ENCODE data around the gene WDR1.
A peak's percentile ranks its signal among the peaks of the same experiment; 100 is the strongest.

Gene WDR1

GRCh38 chr4:10116569-10117358, at the start of gene WDR1:
WDR1 (minus strand) TSS chr4:10116799; CDS start chr4:10116666, 133 bp downstream.
- peak; percentile 93 for DNase-seq (ENCODE audit: low spot score)

GRCh38 chr4:10164877-10165283, 48.3 kb upstream of the WDR1 start:
- no peak for DNase-seq (ENCODE audit: low spot score)

GRCh38 chr4:10163296-10163695, 46.7 kb upstream of the WDR1 start:
- no peak for DNase-seq (ENCODE audit: low spot score)

GRCh38 chr4:10162341-10163000, 45.9 kb upstream of the WDR1 start:
- DNase-seq (ENCODE audit: low spot score) = no peak

- DNase-seq (ENCODE audit: low spot score) = no peak
These were observed 45.2 kb upstream of the WDR1 start for GRCh38 chr4:10161840-10162239.

GRCh38 chr4:10161146-10161545, 44.5 kb upstream of the WDR1 start:
- no peak for DNase-seq (ENCODE audit: low spot score)

GRCh38 chr4:10160281-10160856, 43.8 kb upstream of the WDR1 start:
- DNase-seq (ENCODE audit: low spot score) = no peak

GRCh38 chr4:10159671-10160070, 43.1 kb upstream of the WDR1 start:
- no peak for DNase-seq (ENCODE audit: low spot score)

GRCh38 chr4:10158333-10158942, 41.8 kb upstream of the WDR1 start:
- DNase-seq (ENCODE audit: low spot score) = no peak

GRCh38 chr4:10157478-10158332, 41.1 kb upstream of the WDR1 start:
- DNase-seq (ENCODE audit: low spot score) = peak; percentile 63

GRCh38 chr4:10154241-10154640, 37.6 kb upstream of the WDR1 start:
- no peak for DNase-seq (ENCODE audit: low spot score)

GRCh38 chr4:10153161-10153560, 36.6 kb upstream of the WDR1 start:
- no peak for DNase-seq (ENCODE audit: low spot score)

GRCh38 chr4:10151182-10151581, 34.6 kb upstream of the WDR1 start:
- DNase-seq (ENCODE audit: low spot score) = no peak

GRCh38 chr4:10144966-10145365, 28.4 kb upstream of the WDR1 start:
- no peak for DNase-seq (ENCODE audit: low spot score)

- DNase-seq (ENCODE audit: low spot score) = no peak
These were observed 27.9 kb upstream of the WDR1 start for GRCh38 chr4:10144479-10144878.

GRCh38 chr4:10143171-10143570, 26.6 kb upstream of the WDR1 start:
- no peak for DNase-seq (ENCODE audit: low spot score)

GRCh38 chr4:10140866-10141759, 24.5 kb upstream of the WDR1 start:
- DNase-seq (ENCODE audit: low spot score) = no peak

- no peak for DNase-seq (ENCODE audit: low spot score)
These were observed 22.9 kb upstream of the WDR1 start for GRCh38 chr4:10139518-10139917.

GRCh38 chr4:10135260-10135659, 18.7 kb upstream of the WDR1 start:
- no peak for DNase-seq (ENCODE audit: low spot score)

GRCh38 chr4:10134141-10134540, 17.5 kb upstream of the WDR1 start:
- DNase-seq (ENCODE audit: low spot score) = no peak

GRCh38 chr4:10131202-10131601, 14.6 kb upstream of the WDR1 start:
- no peak for DNase-seq (ENCODE audit: low spot score)

Data from HuH-7.5 (cell line).